HS-27A (cell line): Measurements from ENCODE around the gene UGT1A7.
"Not testable (repeated sequence)": the region's sequence is repeated elsewhere in the genome, so short reads cannot be mapped to it uniquely, and the experiment has no call there.

Experiments used
- DNase-seq: peaks from one replicate; pipeline ENCODE4 v3.0.0-alpha.2; 2012; ENCODE audit warnings: low read depth, missing footprints

The UGT1A7 gene

DNA sequence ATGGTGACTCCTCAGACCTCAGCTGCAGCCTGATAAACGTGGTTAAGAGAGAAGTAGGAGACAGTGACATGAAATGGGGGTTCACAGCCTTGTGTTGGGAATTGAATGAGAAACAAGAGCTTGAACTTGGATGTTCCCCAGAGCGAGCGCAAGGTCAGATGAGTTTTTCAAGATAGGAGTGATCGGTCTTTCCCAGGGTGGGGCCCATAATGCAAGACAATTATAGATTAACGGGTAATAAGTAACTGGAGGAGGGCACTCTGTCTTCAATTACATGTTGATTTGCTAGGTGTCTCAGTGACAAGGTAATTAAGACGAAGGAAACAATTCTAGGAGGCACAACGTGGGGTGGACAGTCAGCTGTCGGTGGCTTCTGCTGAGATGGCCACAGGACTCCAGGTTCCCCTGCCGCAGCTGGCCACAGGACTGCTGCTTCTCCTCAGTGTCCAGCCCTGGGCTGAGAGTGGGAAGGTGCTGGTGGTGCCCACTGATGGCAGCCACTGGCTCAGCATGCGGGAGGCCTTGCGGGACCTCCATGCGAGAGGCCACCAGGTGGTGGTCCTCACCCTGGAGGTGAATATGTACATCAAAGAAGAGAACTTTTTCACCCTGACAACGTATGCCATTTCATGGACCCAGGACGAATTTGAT lies 31.0 kb downstream of the UGT1A7 start, which contains the start of gene UGT1A5:
TSS of gene UGT1A5 (plus strand) at position 297 of the 651 bp plus-strand sequence. CDS start at position 382, 85 bp downstream.
- DNase-seq, result no peak

DNA sequence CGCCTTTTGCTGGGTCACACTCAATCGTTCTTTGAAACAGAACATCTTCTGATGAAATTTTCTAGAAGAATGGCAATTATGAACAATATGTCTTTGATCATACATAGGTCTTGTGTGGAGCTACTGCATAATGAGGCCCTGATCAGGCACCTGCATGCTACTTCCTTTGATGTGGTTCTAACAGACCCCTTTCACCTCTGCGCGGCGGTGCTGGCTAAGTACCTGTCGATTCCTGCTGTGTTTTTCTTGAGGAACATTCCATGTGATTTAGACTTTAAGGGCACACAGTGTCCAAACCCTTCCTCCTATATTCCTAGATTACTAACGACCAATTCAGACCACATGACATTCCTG lies 31.5 kb downstream of the UGT1A7 start:
- no peak for DNase-seq

GRCh38 chr2:233714121-233714520 lies 32.4 kb downstream of the UGT1A7 start:
- DNase-seq, result no peak

DNA sequence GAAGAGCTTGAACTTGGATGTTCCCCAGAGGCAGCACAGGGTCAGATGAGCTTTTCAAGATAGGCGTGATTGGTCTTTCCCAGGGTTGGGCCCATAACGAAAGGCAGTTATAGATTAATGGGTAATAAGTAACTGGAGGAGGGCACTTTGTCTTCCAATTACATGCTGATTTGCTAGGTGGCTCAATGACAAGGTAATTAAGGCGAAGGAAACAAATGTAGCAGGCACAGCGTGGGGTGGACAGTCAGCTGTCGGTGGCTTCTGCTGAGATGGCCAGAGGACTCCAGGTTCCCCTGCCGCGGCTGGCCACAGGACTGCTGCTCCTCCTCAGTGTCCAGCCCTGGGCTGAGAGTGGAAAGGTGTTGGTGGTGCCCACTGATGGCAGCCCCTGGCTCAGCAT lies 36.9 kb downstream of the UGT1A7 start, which contains the start of gene UGT1A4:
TSS of gene UGT1A4 (plus strand) at position 185 of the 400 bp plus-strand sequence. CDS start at position 270, 85 bp downstream.
- DNase-seq, result no peak

DNA sequence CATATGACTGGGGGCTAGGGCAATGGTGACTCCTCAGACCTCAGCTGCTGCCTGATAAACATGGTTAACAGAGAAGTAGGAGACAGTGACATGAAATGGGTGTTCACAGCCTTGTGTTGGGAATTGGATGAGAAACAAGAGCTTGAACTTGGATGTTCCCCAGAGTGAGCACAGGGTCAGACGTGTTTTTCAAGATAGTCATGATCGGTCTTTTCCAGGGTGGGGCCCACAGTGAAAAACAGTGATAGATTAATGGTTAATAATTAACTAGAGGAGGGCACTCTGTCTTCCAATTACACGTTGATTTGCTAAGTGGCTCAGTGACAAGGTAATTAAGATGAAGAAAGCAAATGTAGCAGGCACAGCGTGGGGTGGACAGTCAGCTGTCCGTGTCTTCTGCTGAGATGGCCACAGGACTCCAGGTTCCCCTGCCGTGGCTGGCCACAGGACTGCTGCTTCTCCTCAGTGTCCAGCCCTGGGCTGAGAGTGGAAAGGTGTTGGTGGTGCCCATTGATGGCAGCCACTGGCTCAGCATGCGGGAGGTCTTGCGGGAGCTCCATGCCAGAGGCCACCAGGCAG lies 47.1 kb downstream of the UGT1A7 start, which contains the start of gene UGT1A3:
TSS of gene UGT1A3 (plus strand) at position 320 of the 579 bp plus-strand sequence. CDS start at position 405, 85 bp downstream.
- DNase-seq, result no peak

GRCh38 chr2:233736868-233737653 lies 55.4 kb downstream of the UGT1A7 start:
- not testable (repeated sequence) for DNase-seq

- no peak for DNase-seq
Measured at GRCh38 chr2:233740870-233741269, 59.2 kb downstream of the UGT1A7 start.

DNA sequence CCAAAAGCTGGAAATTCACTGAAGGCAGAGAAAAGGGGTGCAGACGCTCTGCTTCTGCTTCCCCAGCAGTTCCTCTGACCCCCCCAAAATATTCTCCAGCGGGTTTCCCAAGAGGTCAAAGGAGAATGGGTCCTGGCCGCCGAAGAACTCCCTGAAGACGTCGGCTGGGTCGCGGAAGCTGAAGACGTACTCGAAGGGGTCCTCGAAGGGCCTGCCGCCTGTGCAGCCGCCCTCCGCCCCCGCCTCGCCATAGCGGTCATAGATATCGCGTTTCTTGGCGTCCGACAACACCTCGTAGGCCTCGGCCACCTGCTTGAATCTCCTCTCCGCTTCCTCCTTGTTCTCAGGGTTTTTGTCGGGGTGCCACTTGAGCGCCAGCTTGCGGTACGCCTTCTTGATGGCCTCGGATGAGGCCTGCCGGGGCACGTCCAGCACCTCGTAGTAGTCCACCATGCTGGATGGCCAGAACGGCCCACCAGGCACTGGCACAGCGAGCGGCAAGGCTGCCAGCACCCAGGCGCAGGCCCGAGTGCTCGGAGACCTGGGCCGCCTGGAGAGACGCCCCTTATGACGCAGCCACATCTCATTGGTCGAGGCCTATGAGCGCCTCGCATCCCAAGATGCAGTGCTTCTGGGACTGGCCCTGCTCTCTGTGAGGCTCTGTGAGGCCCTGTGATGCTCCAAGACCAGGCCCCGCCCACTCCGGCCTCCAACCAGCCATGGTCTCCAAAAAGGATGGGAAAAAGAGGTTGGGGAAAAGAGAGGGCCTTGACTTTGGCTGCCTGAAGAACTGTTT lies 62.0 kb downstream of the UGT1A7 start:
- no peak for DNase-seq

GRCh38 chr2:233745073-233745755 lies 63.5 kb downstream of the UGT1A7 start:
- DNase-seq, result no peak

- DNase-seq, result not testable (repeated sequence)
Measured at GRCh38 chr2:233745838-233746237, 64.1 kb downstream of the UGT1A7 start.

DNA sequence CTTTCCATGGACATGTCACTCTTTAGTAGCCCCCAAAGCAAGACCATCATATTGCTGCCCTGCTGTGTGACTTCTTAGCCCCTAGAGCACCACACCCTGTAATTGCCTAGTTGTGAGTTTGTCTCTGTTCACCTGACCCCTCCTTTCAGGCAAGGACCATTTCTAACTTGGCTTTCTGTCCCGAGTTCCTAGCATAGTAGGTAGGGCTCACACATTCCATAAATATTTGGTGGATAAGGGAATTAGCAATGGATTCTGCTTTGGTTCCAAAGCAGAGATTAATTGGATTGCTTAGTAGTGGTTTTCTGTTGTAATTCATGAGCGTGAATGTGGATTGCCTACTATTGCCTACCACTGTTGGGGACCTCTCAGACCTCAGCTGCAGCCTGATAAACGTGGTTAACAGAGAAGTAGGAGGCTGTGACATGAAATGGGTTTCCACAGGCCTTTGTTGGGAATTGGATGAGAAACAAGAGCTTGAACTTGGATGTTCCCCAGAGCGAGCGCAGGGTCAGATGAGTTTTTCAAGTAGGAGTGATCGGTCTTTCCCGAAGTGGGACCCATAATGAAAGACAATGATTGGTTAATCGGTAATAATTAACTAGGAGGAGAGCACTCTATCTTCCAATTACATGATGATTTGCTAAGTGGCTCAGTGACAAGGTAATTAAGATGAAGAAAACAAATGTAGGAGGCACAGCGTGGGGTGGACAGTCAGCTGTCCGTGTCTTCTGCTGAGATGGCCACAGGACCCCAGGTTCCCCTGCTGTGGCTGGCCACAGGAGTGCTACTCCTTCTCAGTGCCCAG lies 65.0 kb downstream of the UGT1A7 start:
- DNase-seq, result no peak

- DNase-seq, result no peak
Measured at GRCh38 chr2:233747283-233747544, 65.5 kb downstream of the UGT1A7 start.

- not testable (repeated sequence) for DNase-seq
Measured at GRCh38 chr2:233750689-233751088, 69.0 kb downstream of the UGT1A7 start.

DNA sequence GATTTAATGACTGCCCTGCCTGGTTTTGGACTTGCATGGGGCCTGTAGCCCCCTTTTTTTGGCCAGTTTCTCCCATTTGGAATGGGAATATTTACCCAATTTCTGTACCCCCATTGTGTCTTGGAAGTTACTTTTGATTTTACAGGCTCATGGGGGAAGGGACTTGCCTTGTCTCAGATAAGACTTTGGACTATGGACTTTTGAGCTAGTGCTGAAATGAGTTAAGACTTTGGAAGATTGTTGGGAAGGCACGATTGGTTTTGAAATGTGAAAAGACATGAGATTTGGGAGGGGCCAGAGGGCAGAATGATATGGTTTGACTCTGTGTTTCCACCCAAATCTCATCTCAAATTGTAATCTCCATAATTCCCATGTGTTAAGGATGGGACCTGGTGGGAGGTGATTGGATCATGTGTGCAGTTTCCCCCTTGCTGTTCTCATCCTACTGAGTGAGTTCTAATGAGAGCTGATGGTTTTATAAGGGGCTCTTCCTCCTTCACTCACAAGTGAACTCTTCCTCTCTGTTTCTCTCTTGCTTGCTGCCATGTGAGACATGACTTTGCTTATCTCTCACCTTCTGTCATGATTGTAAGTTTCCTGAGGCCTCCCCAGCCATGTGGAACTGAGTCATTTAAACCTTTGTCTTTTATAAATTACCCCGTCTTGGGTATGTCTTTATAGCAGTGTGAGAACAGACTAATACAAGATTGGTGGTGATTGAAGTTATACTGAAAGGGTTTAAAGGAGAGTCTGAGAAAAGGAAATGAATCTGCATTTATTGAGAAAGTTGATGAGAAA lies 69.7 kb downstream of the UGT1A7 start:
- DNase-seq, result not testable (repeated sequence)

DNA sequence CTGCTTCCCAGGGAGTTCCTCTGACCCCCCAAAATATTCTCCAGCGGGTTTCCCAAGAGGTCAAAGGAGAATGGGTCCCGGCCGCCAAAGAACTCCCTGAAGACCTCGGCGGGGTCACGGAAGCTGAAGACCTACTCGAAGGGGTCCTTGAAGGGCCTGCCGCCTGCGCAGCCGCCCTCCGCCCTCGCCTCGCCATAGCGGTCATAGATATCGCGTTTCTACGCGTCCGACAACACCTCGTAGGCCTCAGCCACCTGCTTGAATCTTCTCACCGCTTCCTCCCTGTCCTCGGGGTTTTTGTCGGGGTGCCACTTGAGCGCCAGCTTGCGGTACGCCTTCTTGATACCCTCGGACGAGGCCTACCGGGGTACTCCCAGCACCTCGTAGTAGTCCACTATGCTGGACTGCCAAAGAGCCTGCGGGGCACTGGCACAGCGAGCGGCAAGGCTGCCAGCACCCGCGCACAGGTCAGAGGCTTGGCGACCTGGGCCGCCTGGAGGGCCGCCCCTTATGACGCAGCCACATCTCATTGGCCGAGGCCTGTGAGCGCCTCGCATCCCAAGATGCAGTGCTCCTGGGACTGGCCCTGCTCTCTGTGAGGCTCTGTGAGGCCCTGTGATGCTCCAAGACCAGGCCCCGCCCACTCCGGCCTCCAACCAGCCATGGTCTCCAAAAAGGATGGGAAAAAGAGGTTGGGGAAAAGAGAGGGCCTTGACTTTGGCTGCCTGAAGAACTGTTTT lies 73.3 kb downstream of the UGT1A7 start:
- DNase-seq, result no peak

DNA sequence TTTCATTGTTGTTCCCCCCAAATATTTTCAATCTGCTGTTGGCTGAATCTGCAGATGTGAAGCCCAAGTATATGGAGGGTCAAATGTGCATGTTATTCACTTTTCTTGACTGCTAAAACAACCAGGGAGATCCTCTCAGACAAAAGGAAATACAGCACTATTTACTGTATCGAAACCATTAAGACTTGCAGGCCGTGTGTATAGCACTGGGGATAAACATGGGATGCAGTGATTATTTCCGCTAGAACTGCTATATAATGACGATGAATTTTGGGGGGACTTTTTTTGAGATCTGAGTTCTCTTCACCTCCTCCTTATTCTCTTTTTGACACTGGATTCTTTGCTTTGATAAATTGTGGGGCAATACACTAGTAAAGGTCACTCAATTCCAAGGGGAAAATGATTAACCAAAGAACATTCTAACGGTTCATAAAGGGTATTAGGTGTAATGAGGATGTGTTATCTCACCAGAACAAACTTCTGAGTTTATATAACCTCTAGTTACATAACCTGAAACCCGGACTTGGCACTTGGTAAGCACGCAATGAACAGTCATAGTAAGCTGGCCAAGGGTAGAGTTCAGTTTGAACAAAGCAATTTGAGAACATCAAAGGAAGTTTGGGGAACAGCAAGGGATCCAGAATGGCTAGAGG lies 74.9 kb downstream of the UGT1A7 start:
- DNase-seq, result no peak

DNA sequence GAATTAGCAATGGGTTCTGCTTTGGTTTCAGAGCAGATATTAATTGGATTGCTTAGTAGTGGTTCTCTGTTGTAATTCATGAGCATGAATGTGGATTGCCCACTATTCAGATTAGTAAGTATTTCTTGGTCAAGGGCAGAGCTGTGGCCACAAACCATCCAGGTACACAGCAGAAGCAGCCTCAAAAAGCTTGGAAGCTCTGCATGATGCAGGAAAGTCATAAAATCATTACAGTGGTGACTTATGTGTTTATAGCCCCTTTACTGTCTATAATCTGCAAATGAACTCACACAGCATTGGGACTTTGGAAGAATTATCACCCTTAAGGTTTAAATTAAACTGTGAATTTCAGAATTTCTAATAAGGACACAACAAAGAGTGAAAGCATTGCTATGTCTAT lies 76.4 kb downstream of the UGT1A7 start:
- DNase-seq, result no peak

GRCh38 chr2:233758849-233759248 lies 77.1 kb downstream of the UGT1A7 start:
- DNase-seq, result no peak

DNA sequence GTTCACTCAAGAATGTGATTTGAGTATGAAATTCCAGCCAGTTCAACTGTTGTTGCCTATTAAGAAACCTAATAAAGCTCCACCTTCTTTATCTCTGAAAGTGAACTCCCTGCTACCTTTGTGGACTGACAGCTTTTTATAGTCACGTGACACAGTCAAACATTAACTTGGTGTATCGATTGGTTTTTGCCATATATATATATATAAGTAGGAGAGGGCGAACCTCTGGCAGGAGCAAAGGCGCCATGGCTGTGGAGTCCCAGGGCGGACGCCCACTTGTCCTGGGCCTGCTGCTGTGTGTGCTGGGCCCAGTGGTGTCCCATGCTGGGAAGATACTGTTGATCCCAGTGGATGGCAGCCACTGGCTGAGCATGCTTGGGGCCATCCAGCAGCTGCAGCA lies 78.3 kb downstream of the UGT1A7 start, which contains the start of gene UGT1A1:
TSS of gene UGT1A1 (plus strand) at position 228 of the 400 bp plus-strand sequence. CDS start at position 246, 18 bp downstream.
- no peak for DNase-seq
